GM19324 (cell line): Measurements from ENCODE around the gene F11.
"Not testable (repeated sequence)": the region's sequence is repeated elsewhere in the genome, so short reads cannot be mapped to it uniquely, and the experiment has no call there.

Experiments used
- ATAC-seq: cut with Tn5 transposase; IDR thresholded peaks from one replicate; pipeline ENCODE4 v1.9.1; 2021; ENCODE audit warnings: mild to moderate bottlenecking, moderate library complexity; ENCODE audit not compliant: unreplicated experiment, low FRiP score

F11 gene

DNA sequence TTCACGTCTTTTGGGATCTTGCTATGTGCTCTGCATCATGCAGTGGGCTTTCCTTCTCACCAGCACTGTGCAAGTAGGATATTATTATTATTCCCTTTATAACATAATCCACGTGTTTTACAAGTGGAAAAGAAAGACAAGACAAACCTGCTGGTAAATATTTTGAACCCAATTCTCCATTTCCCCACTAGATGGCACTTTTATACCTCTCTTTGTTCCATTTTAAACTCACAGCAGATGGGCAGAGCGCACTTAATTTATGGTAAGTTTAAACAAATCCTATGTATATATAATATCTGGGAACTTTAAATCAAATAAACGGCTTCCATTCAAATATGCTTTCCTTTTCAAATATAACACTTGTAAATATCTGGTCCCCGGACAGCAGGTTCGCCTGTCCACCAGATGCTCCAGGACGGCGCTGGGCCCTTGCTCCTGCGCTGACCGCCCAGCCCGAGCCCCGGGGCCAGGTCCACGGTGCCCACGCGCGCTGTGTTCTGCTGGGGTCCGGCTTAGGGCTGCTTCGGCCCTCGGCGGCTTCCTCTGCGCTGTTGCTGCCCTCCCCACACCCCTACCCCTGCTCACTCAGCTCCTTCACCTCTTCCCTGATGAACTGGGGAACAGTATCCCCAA is 31.1 kb downstream of the F11 start:
- no peak for ATAC-seq

DNA sequence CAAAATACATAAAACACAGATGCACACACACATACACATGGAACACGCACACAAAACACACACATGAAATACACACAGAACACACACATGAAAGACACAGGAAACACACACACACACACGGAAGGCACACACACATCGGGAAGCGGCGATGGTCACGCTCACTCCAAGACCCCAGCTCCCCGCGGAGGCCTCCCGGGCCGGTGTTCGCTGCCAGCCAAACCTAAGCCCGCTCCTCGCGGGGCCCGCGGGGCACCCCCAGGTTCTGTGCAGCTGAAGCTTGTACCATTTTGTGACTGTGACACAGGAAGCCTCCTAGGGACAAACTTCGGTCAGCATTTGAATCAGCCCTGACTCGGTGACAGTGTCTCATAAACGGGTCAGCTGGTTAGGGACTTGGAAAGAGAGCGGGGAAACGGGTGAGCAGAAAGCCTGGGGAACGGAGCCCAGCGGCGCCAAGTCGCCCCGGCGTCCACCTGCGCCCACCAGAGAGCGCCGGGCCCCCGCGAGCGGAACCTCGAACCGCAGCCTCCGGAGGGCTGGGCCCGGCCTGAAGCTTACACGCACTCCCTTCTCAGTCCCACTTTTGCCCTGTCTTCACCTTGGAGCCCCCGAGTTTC is 32.1 kb downstream of the F11 start:
- no peak for ATAC-seq

GRCh38 chr4:186299291-186299690 is 33.3 kb downstream of the F11 start:
- ATAC-seq: no peak

- no peak for ATAC-seq
These were observed 34.8 kb downstream of the F11 start for GRCh38 chr4:186300659-186301390.

DNA sequence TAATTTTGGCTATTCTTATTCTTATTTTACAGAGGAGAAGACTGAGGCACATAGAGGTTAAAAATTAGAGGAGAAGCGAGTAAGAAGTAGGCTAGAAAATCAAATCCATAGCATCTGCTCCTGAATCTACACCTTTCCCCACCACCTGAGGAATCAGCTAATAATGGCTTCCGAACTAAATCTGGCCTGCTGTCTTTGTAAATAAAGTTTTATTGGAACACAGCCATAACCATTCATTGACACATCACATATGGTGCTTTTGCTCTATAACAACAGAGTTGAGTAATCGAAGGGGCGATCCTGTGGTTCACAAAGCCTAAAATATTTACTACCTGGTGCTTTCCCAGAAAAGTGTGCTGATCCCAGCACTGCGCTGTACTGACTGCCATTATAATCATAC is 38.2 kb downstream of the F11 start:
- ATAC-seq: no peak

DNA sequence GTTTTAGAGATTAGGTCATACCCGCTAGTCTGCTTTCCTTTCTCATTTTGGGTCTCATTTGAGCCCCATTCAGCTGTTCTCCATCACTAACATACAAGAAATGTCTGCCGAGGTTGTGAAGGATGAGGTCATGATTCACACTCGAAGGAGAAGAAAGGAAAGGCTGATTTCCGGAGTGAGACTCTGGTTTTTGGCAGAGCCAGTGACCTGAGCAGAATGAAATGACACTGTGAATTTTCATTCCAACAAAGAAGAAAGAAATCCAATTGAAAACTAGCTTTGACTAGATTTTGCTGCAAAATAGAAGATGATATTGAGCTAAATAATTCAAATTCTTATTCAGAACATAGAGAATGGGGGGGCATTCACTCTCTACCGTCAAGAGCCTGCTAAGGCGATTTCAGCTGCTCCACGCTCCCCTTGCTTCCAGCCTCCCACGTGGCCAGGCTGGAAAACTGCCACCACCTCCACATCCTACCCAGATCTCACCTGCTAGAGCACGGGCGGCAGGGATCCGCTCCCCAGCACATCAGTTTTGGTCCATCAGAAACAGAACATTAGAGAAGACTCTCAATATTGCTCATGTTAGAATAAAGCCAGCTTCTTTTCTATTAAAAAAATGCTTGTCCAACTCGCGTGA is 39.0 kb downstream of the F11 start:
- no peak for ATAC-seq

DNA sequence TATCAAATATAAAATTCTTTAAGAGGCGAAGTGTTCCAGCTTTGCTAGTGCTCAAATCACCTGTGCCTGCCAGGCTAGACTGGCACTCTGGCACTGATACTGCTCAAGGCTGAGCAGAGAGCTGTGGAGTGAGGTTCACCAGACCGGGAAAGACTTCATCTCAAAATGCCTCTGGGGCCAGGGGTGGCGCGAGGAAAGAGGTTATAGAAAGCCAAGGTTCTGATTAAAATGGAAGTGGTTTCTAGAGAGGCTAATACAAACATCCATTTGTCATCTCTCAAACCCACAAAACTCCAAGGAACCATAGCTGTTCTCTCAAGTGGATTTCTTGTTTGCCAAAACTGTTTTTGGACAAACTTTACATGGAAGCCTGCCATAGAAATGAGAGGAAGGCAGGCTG is 41.5 kb downstream of the F11 start:
- no peak for ATAC-seq

DNA sequence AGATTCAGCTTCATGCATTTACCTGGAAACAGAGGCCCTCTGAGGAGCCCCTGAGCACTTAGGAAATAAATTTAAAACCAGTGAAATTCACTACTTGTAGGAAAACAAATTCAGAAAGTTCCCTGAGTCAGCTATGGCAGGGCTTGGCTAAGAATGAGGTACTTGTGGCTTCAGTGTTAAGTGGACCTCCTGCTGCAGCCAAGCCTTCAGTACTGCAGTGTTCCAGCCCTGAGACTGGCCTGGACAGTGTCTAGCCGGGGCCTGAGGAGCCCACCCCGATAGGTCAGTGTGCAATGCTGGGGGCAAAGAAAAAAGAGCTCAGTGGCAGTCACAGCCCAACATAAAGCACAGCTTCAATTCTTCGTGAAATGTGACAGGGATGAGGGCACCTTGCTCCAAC is 41.9 kb downstream of the F11 start:
- no peak for ATAC-seq

DNA sequence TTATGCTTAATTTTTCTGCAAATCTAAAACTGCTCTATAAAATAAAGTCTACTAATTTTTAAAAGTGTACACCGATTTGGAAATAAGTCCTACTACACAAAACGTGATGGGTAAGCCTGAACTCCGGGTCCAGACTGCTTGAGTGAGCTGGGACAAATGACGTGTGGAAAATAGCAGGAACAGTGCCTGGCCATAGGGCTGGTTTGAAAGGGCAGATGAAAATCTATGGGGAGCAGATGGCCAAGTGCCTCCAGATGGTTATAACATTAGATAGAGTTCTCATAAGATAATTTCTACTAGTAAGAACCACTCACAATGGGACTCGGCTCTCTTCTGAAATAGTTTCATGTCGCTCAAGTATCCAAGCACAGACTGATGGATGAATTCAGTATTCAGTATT is 52.5 kb downstream of the F11 start:
- ATAC-seq: no peak

DNA sequence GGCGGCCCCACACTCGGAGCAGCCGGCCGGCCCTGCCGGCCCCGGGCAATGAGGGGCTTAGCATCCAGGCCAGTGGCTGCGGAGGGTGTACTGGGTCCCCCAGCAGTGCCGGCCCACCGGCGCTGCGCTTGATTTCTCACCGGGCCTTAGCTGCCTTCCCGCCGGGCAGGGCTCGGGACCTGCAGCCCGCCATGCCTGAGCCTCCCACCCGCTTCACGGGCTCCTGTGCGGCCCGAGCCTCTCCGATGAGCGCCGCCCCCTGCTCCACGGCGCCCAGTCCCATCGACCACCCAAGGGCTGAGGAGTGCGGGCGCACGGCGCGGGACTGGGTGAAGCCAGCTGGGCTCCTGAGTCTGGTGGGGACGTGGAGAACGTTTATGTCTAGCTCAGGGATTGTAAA is 58.7 kb downstream of the F11 start:
- not testable (repeated sequence) for ATAC-seq

- ATAC-seq: no peak
These were observed 60.4 kb downstream of the F11 start for GRCh38 chr4:186326391-186326790.

DNA sequence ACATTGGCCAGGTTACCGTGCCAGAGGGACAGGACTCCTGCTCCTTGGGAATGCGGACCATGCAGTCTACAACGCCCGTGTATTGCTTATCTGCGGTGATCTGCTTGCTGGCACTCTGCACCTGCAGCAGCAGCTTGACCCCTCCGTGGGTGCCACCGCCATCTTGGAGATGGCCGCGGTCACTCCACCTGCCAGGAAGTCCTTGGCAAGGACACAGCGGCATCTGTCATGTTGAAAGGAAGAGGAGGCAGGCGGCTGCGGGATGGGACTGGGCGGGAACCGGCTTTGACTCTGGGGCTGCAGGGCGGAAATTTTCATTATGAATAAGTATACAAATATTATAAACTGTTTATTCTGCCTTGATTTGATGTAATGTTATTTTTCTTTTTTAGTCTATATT is 63.4 kb downstream of the F11 start:
- no peak for ATAC-seq

GRCh38 chr4:186330368-186330767 is 64.4 kb downstream of the F11 start:
- no peak for ATAC-seq

DNA sequence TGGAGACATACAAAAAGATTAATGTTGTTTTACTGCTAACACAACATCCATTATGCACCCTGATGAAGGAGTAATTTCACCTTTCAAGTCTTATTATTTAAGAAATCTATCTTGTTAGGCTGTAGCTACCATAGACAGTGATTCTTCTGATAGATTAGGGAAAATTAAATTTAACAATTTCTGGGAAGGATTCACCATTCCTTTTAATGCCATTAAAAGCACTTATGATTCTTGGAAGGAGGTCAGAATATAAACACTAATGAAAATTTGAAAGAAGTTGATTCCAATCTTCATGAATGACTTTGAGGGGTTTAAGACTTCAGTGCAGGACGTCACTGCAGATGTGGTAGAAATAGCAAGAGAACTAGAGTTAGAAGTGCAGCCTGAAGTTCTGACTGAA is 69.8 kb downstream of the F11 start:
- no peak for ATAC-seq
